WTC11 (cell line): ENCODE measurements around the gene CSF1. TPM values are rescaled to one million over a fixed set of nuclear protein-coding genes. Genes with fewer than 3 reads are reported as not detected.

Source experiments
- ATAC-seq: fragments of 200-7000 bp; cut with Tn5 transposase; 2 replicates; pipeline ENCODE4 v1.10.0; 2021; ENCODE audit warnings: mild to moderate bottlenecking, moderate library complexity
- CTCF ChIA-PET: fragments of 300-600 bp; sonication (Branson Sonifier 250); formaldehyde crosslinking; loops from one replicate; lab custom pipeline; 2021; ENCODE audit warnings: antibody characterized with exemption; lab: Charles Lee
- POLR2A ChIA-PET: fragments of 350-600 bp; sonication (Branson Sonifier 250); formaldehyde crosslinking; loops from one replicate; lab custom pipeline; 2021; ENCODE audit warnings: antibody characterized with exemption; lab: Charles Lee
- DNase-seq: peaks from one replicate; pipeline ENCODE4 v3.0.0; 2021; ENCODE audit warnings: low spot score
- H3K27ac Mint-ChIP-seq: 2 replicates; pipeline ENCODE4 v1.8.0; 2021; ENCODE audit warnings: mixed read lengths
- H3K27me3 Mint-ChIP-seq: 2 replicates; pipeline ENCODE4 v1.8.0; 2021; ENCODE audit warnings: low read depth, mild to moderate bottlenecking, moderate library complexity, mixed read lengths
- H3K36me3 Mint-ChIP-seq: 2 replicates; pipeline ENCODE4 v1.8.0; 2021; ENCODE audit warnings: mixed read lengths
- H3K4me1 Mint-ChIP-seq: 2 replicates; pipeline ENCODE4 v1.8.0; 2022; ENCODE audit warnings: mixed read lengths
- H3K4me3 Mint-ChIP-seq: 2 replicates; pipeline ENCODE4 v1.8.0; 2021; ENCODE audit warnings: mild to moderate bottlenecking, moderate library complexity, mixed read lengths
- H3K9me3 Mint-ChIP-seq: 2 replicates; pipeline ENCODE4 v1.8.0; 2021; ENCODE audit warnings: mixed read lengths
- CREM ChIP-seq: sonication (generic); formaldehyde crosslinking; IDR thresholded peaks from 2 replicates; pipeline ENCODE4 v1.8.1; 2022; ENCODE audit warnings: mild to moderate bottlenecking, missing genetic modification reagents, moderate library complexity
- ELF4 ChIP-seq: sonication (generic); formaldehyde crosslinking; IDR thresholded peaks from 2 replicates; pipeline ENCODE4 v1.8.1; 2022; ENCODE audit warnings: low read depth, mild to moderate bottlenecking, moderate library complexity, missing genetic modification reagents
- ESRRA ChIP-seq: sonication (generic); formaldehyde crosslinking; IDR thresholded peaks from 2 replicates; pipeline ENCODE4 v1.8.1; 2022; ENCODE audit warnings: mild to moderate bottlenecking, missing genetic modification reagents, borderline replicate concordance
- ETV6 ChIP-seq: sonication (generic); formaldehyde crosslinking; IDR thresholded peaks from 2 replicates; pipeline ENCODE4 v1.8.1; 2022; ENCODE audit warnings: mild to moderate bottlenecking, missing genetic modification reagents
- JAZF1 ChIP-seq: fragments of 250-450 bp; sonication (Bioruptor Pico); IDR thresholded peaks from 2 replicates; pipeline ENCODE4 v1.9.0; 2021; ENCODE audit warnings: moderate library complexity, mild to moderate bottlenecking, inconsistent platforms
- NFATC4 ChIP-seq: fragments of 250-450 bp; sonication (Bioruptor Pico); IDR thresholded peaks from 2 replicates; pipeline ENCODE4 v1.9.0; 2021; ENCODE audit warnings: mild to moderate bottlenecking
- NFE2L1 ChIP-seq: sonication (generic); formaldehyde crosslinking; IDR thresholded peaks from 2 replicates; pipeline ENCODE4 v1.8.1; 2023; ENCODE audit warnings: missing genetic modification reagents
- OVOL2 ChIP-seq: fragments of 250-450 bp; sonication (Bioruptor Pico); IDR thresholded peaks from 2 replicates; pipeline ENCODE4 v1.9.0; 2021; ENCODE audit warnings: mild to moderate bottlenecking, borderline replicate concordance
- RORB ChIP-seq: fragments of 250-450 bp; sonication (Bioruptor Pico); IDR thresholded peaks from 2 replicates; pipeline ENCODE4 v1.9.0; 2021; ENCODE audit warnings: mild to moderate bottlenecking
- SMAD4 ChIP-seq: sonication (generic); formaldehyde crosslinking; IDR thresholded peaks from 2 replicates; pipeline ENCODE4 v1.8.0; 2022; ENCODE audit warnings: mild to moderate bottlenecking, missing genetic modification reagents
- TP53 ChIP-seq: sonication (generic); formaldehyde crosslinking; IDR thresholded peaks from 2 replicates; pipeline ENCODE4 v1.8.1; 2023; ENCODE audit warnings: mild to moderate bottlenecking, missing genetic modification reagents
- ZNF138 ChIP-seq: sonication (generic); formaldehyde crosslinking; conservative IDR thresholded peaks from 2 replicates; pipeline ENCODE4 v1.8.1; 2022; ENCODE audit warnings: mild to moderate bottlenecking, moderate library complexity, missing genetic modification reagents
- ZNF219 ChIP-seq: sonication (generic); formaldehyde crosslinking; IDR thresholded peaks from 2 replicates; pipeline ENCODE4 v1.8.0; 2023; ENCODE audit warnings: missing genetic modification reagents, mild to moderate bottlenecking, borderline replicate concordance
- ZNF232 ChIP-seq: sonication (generic); formaldehyde crosslinking; IDR thresholded peaks from 2 replicates; pipeline ENCODE4 v1.8.0; 2022; ENCODE audit warnings: mild to moderate bottlenecking, missing genetic modification reagents
- ZNF317 ChIP-seq: sonication (generic); formaldehyde crosslinking; IDR thresholded peaks from 2 replicates; pipeline ENCODE4 v1.8.1; 2023; ENCODE audit warnings: low read depth, mild to moderate bottlenecking, moderate library complexity, missing genetic modification reagents, borderline replicate concordance
- total RNA-seq: library from RNA; stranded (reverse); gene quantifications from 3 replicates; pipeline ENCODE4 v1.2.3, GENCODE V29; 2021
- TF ChIP-seq, protein P1 (sequence below): sonication (generic); formaldehyde crosslinking; IDR thresholded peaks from 2 replicates; pipeline ENCODE4 v1.8.0; 2022; ENCODE audit warnings: mild to moderate bottlenecking, missing genetic modification reagents
- TF ChIP-seq, protein P2 (sequence below): sonication (generic); formaldehyde crosslinking; IDR thresholded peaks from 2 replicates; pipeline ENCODE4 v1.8.0; 2023; ENCODE audit warnings: mild to moderate bottlenecking, missing genetic modification reagents
- TF ChIP-seq, protein P3 (sequence below): sonication (generic); formaldehyde crosslinking; IDR thresholded peaks from 2 replicates; pipeline ENCODE4 v1.8.1; 2022; ENCODE audit warnings: mild to moderate bottlenecking, missing genetic modification reagents, moderate library complexity, borderline replicate concordance
- TF ChIP-seq, protein P4 (sequence below): sonication (generic); formaldehyde crosslinking; IDR thresholded peaks from 2 replicates; pipeline ENCODE4 v1.8.0; 2023; ENCODE audit warnings: missing genetic modification reagents
- TF ChIP-seq, protein P5 (sequence below): sonication (generic); formaldehyde crosslinking; IDR thresholded peaks from 2 replicates; pipeline ENCODE4 v1.8.0; 2022; ENCODE audit warnings: missing genetic modification reagents
- TF ChIP-seq, protein P6 (sequence below): fragments of 250-450 bp; sonication (Bioruptor Pico); conservative IDR thresholded peaks from 2 replicates; pipeline ENCODE4 v1.9.0; 2021; ENCODE audit warnings: mild to moderate bottlenecking

The CSF1 gene
- total RNA-seq, 1 experiment from 2014 or later = 3.0 TPM

DNA sequence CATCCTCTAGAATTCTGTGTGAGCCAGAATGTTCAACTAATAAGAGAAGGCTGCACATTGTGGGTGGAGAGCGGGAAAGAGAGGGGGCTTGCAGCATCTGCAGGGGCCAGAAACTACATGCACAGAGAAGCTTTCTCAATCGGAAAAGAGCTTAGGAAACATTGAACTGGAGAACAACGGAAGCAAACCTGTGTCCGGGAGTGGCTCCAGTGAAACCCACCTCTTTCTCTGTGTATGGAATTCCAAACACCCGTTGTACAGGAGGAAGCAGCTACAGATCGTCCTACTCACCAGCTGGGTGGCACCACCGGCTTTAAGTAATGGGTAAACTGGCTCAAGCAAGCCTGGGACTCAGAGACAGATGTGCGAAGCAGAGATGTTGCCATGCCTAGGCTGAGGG, 14.0 kb upstream of the CSF1 start (continued):
- TF ChIP-seq, protein P1, sequence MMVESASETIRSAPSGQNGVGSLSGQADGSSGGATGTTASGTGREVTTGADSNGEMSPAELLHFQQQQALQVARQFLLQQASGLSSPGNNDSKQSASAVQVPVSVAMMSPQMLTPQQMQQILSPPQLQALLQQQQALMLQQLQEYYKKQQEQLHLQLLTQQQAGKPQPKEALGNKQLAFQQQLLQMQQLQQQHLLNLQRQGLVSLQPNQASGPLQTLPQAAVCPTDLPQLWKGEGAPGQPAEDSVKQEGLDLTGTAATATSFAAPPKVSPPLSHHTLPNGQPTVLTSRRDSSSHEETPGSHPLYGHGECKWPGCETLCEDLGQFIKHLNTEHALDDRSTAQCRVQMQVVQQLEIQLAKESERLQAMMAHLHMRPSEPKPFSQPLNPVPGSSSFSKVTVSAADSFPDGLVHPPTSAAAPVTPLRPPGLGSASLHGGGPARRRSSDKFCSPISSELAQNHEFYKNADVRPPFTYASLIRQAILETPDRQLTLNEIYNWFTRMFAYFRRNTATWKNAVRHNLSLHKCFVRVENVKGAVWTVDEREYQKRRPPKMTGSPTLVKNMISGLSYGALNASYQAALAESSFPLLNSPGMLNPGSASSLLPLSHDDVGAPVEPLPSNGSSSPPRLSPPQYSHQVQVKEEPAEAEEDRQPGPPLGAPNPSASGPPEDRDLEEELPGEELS (CRISPR knock-in tag) = no peak
- TF ChIP-seq ETV6 (CRISPR knock-in tag) = no peak
- no peak for TF ChIP-seq ZNF138 (CRISPR knock-in tag)

DNA sequence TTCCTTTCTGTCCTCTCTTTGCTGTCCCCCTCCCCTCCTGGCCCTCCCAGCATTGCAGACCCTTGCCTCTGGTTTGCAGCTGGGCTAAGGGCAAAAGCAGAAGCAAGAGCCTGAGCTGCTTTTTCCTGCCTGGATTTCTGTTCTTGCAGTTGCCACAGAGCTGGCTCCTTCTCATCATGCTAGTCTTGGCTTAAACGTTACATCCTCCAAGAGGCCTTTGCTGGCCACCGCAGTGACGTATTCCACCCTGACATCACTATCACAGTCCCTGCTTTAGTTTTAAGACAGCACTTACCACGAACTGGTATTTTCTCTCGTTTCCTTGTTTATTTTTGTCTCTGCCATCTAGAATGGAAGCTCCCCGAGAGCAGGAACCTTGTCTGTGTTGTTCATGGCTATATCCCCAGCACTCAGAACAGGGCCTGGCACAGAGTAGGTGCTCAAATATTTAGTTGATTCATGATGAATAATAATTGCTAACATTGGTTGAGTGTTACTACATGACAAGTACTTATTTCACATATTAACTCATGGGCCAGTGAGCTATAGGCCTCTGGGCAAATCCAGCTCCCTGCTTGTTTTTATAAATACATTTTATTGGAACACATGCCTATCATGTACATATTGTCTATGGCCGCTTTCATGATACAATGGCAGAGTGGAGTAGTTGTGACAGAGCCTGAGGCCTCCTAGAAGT, 13.2 kb upstream of the CSF1 start:
- POLR2A ChIA-PET = interaction anchor here (1.5 kb wide), 1 partner anchor 87 kb away, joined by 4 read pairs; the partner anchor contains the start of gene AHCYL1
- Mint-ChIP-seq H3K27ac (no peak overlapping the region), H3K27me3 (peaks cover 5% of the 10 kb centered on the region; the same call in 1 of the 2 replicates), H3K36me3 (no peaks in the 10 kb centered on the region), H3K9me3 (no peaks in the 10 kb centered on the region), H3K4me3 (no peak overlapping the region), H3K4me1 (0 out of 2 replicates have a peak, but pooled peaks cover 2% of the 10 kb centered on the region)
- DNase-seq = no peak
- CTCF ChIA-PET = interaction anchor here (0.8 to 2.4 kb wide), 5 partner anchors 20 to 163 kb away, joined by 3 to 11 read pairs (median 3); partner anchors contain the start of gene AHCYL1
- ATAC-seq = no peak
- TF ChIP-seq SMAD4 (CRISPR knock-in tag) = no peak
- no peak for TF ChIP-seq NFE2L1
- no peak for TF ChIP-seq CREM (CRISPR knock-in tag)
- TF ChIP-seq ELF4 (CRISPR knock-in tag) = no peak
- no peak for TF ChIP-seq ZNF232 (CRISPR knock-in tag)
- TF ChIP-seq, protein P2, sequence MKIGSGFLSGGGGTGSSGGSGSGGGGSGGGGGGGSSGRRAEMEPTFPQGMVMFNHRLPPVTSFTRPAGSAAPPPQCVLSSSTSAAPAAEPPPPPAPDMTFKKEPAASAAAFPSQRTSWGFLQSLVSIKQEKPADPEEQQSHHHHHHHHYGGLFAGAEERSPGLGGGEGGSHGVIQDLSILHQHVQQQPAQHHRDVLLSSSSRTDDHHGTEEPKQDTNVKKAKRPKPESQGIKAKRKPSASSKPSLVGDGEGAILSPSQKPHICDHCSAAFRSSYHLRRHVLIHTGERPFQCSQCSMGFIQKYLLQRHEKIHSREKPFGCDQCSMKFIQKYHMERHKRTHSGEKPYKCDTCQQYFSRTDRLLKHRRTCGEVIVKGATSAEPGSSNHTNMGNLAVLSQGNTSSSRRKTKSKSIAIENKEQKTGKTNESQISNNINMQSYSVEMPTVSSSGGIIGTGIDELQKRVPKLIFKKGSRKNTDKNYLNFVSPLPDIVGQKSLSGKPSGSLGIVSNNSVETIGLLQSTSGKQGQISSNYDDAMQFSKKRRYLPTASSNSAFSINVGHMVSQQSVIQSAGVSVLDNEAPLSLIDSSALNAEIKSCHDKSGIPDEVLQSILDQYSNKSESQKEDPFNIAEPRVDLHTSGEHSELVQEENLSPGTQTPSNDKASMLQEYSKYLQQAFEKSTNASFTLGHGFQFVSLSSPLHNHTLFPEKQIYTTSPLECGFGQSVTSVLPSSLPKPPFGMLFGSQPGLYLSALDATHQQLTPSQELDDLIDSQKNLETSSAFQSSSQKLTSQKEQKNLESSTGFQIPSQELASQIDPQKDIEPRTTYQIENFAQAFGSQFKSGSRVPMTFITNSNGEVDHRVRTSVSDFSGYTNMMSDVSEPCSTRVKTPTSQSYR = no peak
- no peak for TF ChIP-seq OVOL2 (CRISPR knock-in tag)
- TF ChIP-seq, protein P3, sequence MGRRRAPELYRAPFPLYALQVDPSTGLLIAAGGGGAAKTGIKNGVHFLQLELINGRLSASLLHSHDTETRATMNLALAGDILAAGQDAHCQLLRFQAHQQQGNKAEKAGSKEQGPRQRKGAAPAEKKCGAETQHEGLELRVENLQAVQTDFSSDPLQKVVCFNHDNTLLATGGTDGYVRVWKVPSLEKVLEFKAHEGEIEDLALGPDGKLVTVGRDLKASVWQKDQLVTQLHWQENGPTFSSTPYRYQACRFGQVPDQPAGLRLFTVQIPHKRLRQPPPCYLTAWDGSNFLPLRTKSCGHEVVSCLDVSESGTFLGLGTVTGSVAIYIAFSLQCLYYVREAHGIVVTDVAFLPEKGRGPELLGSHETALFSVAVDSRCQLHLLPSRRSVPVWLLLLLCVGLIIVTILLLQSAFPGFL (CRISPR knock-in tag) = no peak
- TF ChIP-seq ZNF317 = no peak
- no peak for TF ChIP-seq RORB
- TF ChIP-seq ESRRA = no peak
- no peak for TF ChIP-seq TP53
- no peak for TF ChIP-seq ZNF219 (CRISPR knock-in tag)

DNA sequence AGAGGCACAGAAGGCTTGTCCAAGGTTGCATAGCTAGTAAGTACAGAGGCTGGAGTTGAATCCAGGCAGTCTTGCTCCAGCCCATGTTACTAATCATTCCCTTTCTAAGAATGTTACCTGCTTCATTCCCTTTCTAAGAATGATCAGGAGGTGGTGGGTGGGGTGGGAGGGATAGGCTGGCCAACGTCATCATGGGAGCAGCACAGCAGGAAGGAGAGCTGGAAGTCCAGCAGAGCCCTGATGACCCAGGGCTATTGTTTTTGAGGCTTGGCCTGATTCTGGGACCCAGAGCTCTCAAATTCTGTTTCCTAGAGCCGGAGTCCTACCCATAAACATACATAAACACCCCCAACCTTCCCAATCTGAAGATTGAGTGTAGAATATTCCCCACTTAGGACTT, 11.8 kb upstream of the CSF1 start:
- Mint-ChIP-seq H3K4me3 (no peak overlapping the region), H3K27ac (no peak overlapping the region), H3K36me3 (no peaks in the 10 kb centered on the region), H3K27me3 (peaks cover 5% of the 10 kb centered on the region; the same call in 1 of the 2 replicates), H3K9me3 (no peaks in the 10 kb centered on the region), H3K4me1 (0 out of 2 replicates have a peak, but pooled peaks cover 3% of the 10 kb centered on the region)
- ATAC-seq (no peak), DNase-seq (no peak)
- POLR2A ChIA-PET = no interaction called here
- CTCF ChIA-PET = no interaction called here
- TF ChIP-seq JAZF1 (CRISPR knock-in tag) (no peak), NFATC4 (CRISPR knock-in tag) (no peak)
- TF ChIP-seq, protein P4, sequence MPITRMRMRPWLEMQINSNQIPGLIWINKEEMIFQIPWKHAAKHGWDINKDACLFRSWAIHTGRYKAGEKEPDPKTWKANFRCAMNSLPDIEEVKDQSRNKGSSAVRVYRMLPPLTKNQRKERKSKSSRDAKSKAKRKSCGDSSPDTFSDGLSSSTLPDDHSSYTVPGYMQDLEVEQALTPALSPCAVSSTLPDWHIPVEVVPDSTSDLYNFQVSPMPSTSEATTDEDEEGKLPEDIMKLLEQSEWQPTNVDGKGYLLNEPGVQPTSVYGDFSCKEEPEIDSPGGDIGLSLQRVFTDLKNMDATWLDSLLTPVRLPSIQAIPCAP (CRISPR knock-in tag) = no peak
- TF ChIP-seq, protein P5, sequence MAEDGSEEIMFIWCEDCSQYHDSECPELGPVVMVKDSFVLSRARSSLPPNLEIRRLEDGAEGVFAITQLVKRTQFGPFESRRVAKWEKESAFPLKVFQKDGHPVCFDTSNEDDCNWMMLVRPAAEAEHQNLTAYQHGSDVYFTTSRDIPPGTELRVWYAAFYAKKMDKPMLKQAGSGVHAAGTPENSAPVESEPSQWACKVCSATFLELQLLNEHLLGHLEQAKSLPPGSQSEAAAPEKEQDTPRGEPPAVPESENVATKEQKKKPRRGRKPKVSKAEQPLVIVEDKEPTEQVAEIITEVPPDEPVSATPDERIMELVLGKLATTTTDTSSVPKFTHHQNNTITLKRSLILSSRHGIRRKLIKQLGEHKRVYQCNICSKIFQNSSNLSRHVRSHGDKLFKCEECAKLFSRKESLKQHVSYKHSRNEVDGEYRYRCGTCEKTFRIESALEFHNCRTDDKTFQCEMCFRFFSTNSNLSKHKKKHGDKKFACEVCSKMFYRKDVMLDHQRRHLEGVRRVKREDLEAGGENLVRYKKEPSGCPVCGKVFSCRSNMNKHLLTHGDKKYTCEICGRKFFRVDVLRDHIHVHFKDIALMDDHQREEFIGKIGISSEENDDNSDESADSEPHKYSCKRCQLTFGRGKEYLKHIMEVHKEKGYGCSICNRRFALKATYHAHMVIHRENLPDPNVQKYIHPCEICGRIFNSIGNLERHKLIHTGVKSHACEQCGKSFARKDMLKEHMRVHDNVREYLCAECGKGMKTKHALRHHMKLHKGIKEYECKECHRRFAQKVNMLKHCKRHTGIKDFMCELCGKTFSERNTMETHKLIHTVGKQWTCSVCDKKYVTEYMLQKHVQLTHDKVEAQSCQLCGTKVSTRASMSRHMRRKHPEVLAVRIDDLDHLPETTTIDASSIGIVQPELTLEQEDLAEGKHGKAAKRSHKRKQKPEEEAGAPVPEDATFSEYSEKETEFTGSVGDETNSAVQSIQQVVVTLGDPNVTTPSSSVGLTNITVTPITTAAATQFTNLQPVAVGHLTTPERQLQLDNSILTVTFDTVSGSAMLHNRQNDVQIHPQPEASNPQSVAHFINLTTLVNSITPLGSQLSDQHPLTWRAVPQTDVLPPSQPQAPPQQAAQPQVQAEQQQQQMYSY (CRISPR knock-in tag) = no peak
- TF ChIP-seq, protein P6, sequence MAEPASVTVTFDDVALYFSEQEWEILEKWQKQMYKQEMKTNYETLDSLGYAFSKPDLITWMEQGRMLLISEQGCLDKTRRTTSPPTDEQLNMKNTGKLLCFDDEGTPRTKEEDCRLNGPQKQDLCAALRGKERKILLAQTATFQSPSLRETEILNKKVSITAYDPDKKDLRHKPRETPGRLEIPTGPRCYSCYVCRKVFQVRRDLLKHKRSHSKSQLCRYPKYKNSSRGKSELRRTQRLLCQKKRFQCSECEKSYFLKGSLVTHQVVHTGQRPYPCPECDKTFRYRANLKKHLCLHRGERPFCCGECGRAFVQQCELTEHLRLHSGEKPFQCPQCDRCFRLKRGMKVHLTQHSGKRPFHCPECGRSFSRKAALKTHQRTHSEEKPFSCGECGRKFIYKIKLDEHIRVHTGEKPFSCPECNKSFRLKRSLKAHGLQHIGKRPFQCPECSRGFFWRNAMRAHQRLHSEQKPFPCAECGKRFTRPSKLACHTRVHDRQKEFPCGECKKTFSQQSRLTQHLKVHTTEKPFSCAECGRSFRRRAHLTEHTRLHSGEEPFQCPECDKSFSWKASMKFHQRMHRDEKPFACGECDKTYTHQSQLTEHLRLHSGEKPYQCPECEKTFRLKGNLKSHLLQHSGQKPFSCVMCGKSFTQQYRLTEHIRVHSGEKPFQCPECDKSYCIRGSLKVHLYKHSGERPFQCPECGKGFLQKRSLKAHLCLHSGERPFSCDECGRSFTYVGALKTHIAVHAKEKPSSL (CRISPR knock-in tag) = no peak
